MCF 10A (cell line): ENCODE results near the gene WRAP53. TPM values are rescaled to one million over a fixed set of nuclear protein-coding genes. Genes with fewer than 3 reads are reported as not detected.

Source experiments
- BruUV-seq: library from RNA; stranded (reverse); fragments of 400-500 nt; replicated peaks from 2 replicates; lab custom pipeline; 2021; lab: Mats Ljungman, UMichigan
- CTCF ChIA-PET: fragments of 300-600 bp; sonication (Branson Sonifier 250); formaldehyde crosslinking; extraction: SDS; loops from one replicate; lab custom pipeline; 2021; ENCODE audit warnings: antibody characterized with exemption, inconsistent platforms; lab: Yijun Ruan, JAX
- POLR2A ChIA-PET: fragments of 300-600, 350-650 bp; sonication (Branson Sonifier 250); formaldehyde crosslinking; extraction: SDS; loops from one replicate; lab custom pipeline; 2020; ENCODE audit warnings: antibody characterized with exemption, inconsistent platforms; lab: Yijun Ruan, JAX
- DNase-seq: peaks from one replicate; pipeline ENCODE4 v3.0.0-alpha.2; 2018; ENCODE audit not compliant: unreplicated experiment
- H3K27ac Mint-ChIP-seq: one replicate; pipeline ENCODE4 v1.8.0; 2022; ENCODE audit warnings: mild to moderate bottlenecking, low read depth, mixed read lengths; ENCODE audit not compliant: unreplicated experiment
- H3K27me3 Mint-ChIP-seq: one replicate; pipeline ENCODE4 v1.8.0; 2022; ENCODE audit warnings: mixed read lengths; ENCODE audit not compliant: insufficient read depth, unreplicated experiment
- H3K36me3 Mint-ChIP-seq: one replicate; pipeline ENCODE4 v1.8.0; 2022; ENCODE audit warnings: mild to moderate bottlenecking, moderate library complexity, mixed read lengths; ENCODE audit not compliant: insufficient read depth, unreplicated experiment
- H3K4me1 Mint-ChIP-seq: one replicate; pipeline ENCODE4 v1.8.0; 2022; ENCODE audit warnings: mixed read lengths; ENCODE audit not compliant: insufficient read depth, unreplicated experiment
- H3K4me3 Mint-ChIP-seq: one replicate; pipeline ENCODE4 v1.8.0; 2022; ENCODE audit warnings: mild to moderate bottlenecking, moderate library complexity, mixed read lengths; ENCODE audit not compliant: unreplicated experiment
- H3K9me3 Mint-ChIP-seq: one replicate; pipeline ENCODE4 v1.8.0; 2022; ENCODE audit warnings: mixed read lengths; ENCODE audit not compliant: unreplicated experiment
- CTCF ChIP-seq: fragments of 200-600 bp; IDR thresholded peaks from one replicate; pipeline ENCODE4 v1.8.0; 2022; ENCODE audit warnings: antibody characterized with exemption, mild to moderate bottlenecking; ENCODE audit not compliant: unreplicated experiment
- intact Hi-C: fragments of 100-400 bp; cut with micrococcal nuclease; formaldehyde crosslinking; loops from 2 replicates; pipeline ENCODE4 v1.14.1; 2022
- total RNA-seq: library from RNA; stranded (reverse); gene quantifications from 2 replicates; pipeline ENCODE4 v1.2.3, GENCODE V29; 2022

WRAP53 gene
- total RNA-seq, 1 experiment from 2014 or later, result 10.7 TPM

- ChIA-PET CTCF (interaction anchor here (0.6 kb wide), 1 partner anchor 456 kb away, joined by 3 read pairs; no protein-coding TSS in a partner anchor), POLR2A (no interaction called here)
- TF ChIP-seq CTCF, result no peak
- Mint-ChIP-seq H3K36me3 (no peaks in the 10 kb centered on the region), H3K27ac (no peak overlapping the region), H3K4me3 (no peak overlapping the region), H3K27me3 (peaks cover 47% of the 10 kb centered on the region), H3K4me1 (peaks cover 9% of the 10 kb centered on the region), H3K9me3 (no peaks in the 10 kb centered on the region)
- no TSS peak for BruUV-seq
- intact Hi-C loops, result no loop called here
- DNase-seq, result no peak
Observed at GRCh38 chr17:7719661-7720060, 31.4 kb downstream of the WRAP53 start.

- Mint-ChIP-seq H3K36me3 (no peaks in the 10 kb centered on the region), H3K27me3 (peaks cover 47% of the 10 kb centered on the region), H3K27ac (no peak overlapping the region), H3K4me3 (no peak overlapping the region), H3K4me1 (peaks cover 9% of the 10 kb centered on the region), H3K9me3 (no peaks in the 10 kb centered on the region)
- POLR2A ChIA-PET, result no interaction called here
- BruUV-seq, result no TSS peak
- no peak for TF ChIP-seq CTCF
- intact Hi-C loops, result no loop called here
- CTCF ChIA-PET, result interaction anchor here (0.6 kb wide), 1 partner anchor 455 kb away, joined by 3 read pairs; no protein-coding TSS in a partner anchor
- no peak for DNase-seq
Observed at GRCh38 chr17:7720125-7720524, 31.8 kb downstream of the WRAP53 start.

GRCh38 chr17:7721612-7722011, 33.3 kb downstream of the WRAP53 start:
- Mint-ChIP-seq H3K27ac (no peak overlapping the region), H3K27me3 (peaks cover 47% of the 10 kb centered on the region), H3K36me3 (no peaks in the 10 kb centered on the region), H3K4me1 (peaks cover 7% of the 10 kb centered on the region), H3K4me3 (no peak overlapping the region), H3K9me3 (no peaks in the 10 kb centered on the region)
- TF ChIP-seq CTCF, result no peak
- ChIA-PET POLR2A (interaction anchor here (0.6 to 0.8 kb wide), 4 partner anchors 65 to 276 kb away, joined by 3 to 6 read pairs (median 3); partner anchors contain the start of gene SAT2), CTCF (no interaction called here)
- no TSS peak for BruUV-seq
- intact Hi-C loops, result no loop called here
- no peak for DNase-seq

GRCh38 chr17:7727886-7728285, 39.6 kb downstream of the WRAP53 start:
- intact Hi-C loops, result no loop called here
- H3K4me3 Mint-ChIP-seq, result no peak overlapping the region
- no peak for DNase-seq
- ChIA-PET POLR2A (interaction anchor here (0.6 to 1.2 kb wide), 4 partner anchors 39 to 170 kb away, joined by 3 read pairs; partner anchors contain the start of gene WRAP53), CTCF (interaction anchor here (0.8 to 0.9 kb wide), 3 partner anchors 16 to 136 kb away, joined by 3 read pairs; partner anchors contain the start of gene WRAP53)
- no peak for TF ChIP-seq CTCF
- BruUV-seq, result no TSS peak
- H3K27me3 Mint-ChIP-seq, result peaks cover 12% of the 10 kb centered on the region
- no peaks in the 10 kb centered on the region for H3K36me3 Mint-ChIP-seq
- no peak overlapping the region for H3K27ac Mint-ChIP-seq
- peaks cover 5% of the 10 kb centered on the region for H3K4me1 Mint-ChIP-seq
- H3K9me3 Mint-ChIP-seq, result no peaks in the 10 kb centered on the region
